Smooth muscle cell (in vitro differentiated cells): Measurements from ENCODE around the gene TRIM37. TPM values are rescaled to one million over a fixed set of nuclear protein-coding genes. Genes with fewer than 3 reads are reported as not detected.
"Not testable (repeated sequence)": the region's sequence is repeated elsewhere in the genome, so short reads cannot be mapped to it uniquely, and the experiment has no call there.

Source experiments
- DNase-seq: peaks from one replicate; lab custom pipeline; 2025; ENCODE audit not compliant: unreplicated experiment; lab: John Stamatoyannopoulos, UW
- H2AFZ ChIP-seq: fragments of 200-600 bp; sonication (generic); 2 replicates; pipeline ENCODE4 v1.6.0; 2016; ENCODE audit warnings: antibody characterized with exemption, low read depth, mild to moderate bottlenecking
- H3F3A ChIP-seq: fragments of 200-600 bp; sonication (generic); 2 replicates; pipeline ENCODE4 v1.6.0; 2017; ENCODE audit warnings: antibody characterized with exemption, low read depth
- H3K27ac ChIP-seq: fragments of 200-600 bp; sonication (generic); 2 replicates; pipeline ENCODE4 v1.5.1; 2016; ENCODE audit warnings: low read depth, mild to moderate bottlenecking
- H3K27me3 ChIP-seq: fragments of 200-600 bp; sonication (generic); 2 replicates; pipeline ENCODE4 v1.6.1; 2016; ENCODE audit warnings: low read depth, mild to moderate bottlenecking
- H3K36me3 ChIP-seq: fragments of 200-600 bp; sonication (generic); 2 replicates; pipeline ENCODE4 v1.5.1; 2016; ENCODE audit warnings: low read depth
- H3K4me1 ChIP-seq: fragments of 200-600 bp; sonication (generic); 2 replicates; pipeline ENCODE4 v1.5.1; 2016; ENCODE audit warnings: low read depth
- H3K4me2 ChIP-seq: fragments of 200-600 bp; sonication (generic); 2 replicates; pipeline ENCODE4 v1.6.0; 2016; ENCODE audit warnings: mild to moderate bottlenecking
- H3K4me3 ChIP-seq: fragments of 200-600 bp; sonication (generic); 2 replicates; pipeline ENCODE4 v1.5.1; 2016; ENCODE audit warnings: mild to moderate bottlenecking
- H3K79me2 ChIP-seq: fragments of 200-600 bp; sonication (generic); 2 replicates; pipeline ENCODE4 v1.6.0; 2016; ENCODE audit warnings: low read depth, mild to moderate bottlenecking
- H3K9ac ChIP-seq: fragments of 200-600 bp; sonication (generic); 2 replicates; pipeline ENCODE4 v1.6.0; 2016; ENCODE audit warnings: low read depth
- H3K9me3 ChIP-seq: fragments of 200-600 bp; sonication (generic); replicated peaks from 2 replicates; pipeline ENCODE4 v1.5.1; 2016; ENCODE audit warnings: low read depth
- H4K20me1 ChIP-seq: fragments of 200-600 bp; sonication (generic); 2 replicates; pipeline ENCODE4 v1.6.0; 2016; ENCODE audit warnings: low read depth
- WGBS: methylation state at CpG from one replicate; pipeline ENCODE4 v1.1.7; 2016; ENCODE audit warnings: low lambda C conversion rate; 5-methylcytosine and 5-hydroxymethylcytosine counted together
- polyA plus RNA-seq: library from polyadenylated mRNA; unstranded; fragments of >200 nt; fragmentation: Nextera tagmentation; extraction: Ambion mirVana; gene quantifications from 2 replicates; pipeline ENCODE4 v1.2.1, GENCODE V29; 2016
- total RNA-seq: library from RNA; depleted of rRNA; stranded (reverse); fragments of >200 nt; gene quantifications from 2 replicates; pipeline ENCODE4 v1.2.3, GENCODE V29; 2014
- TF ChIP-seq, protein P1 (sequence below): fragments of 200-600 bp; sonication (generic); IDR thresholded peaks from 2 replicates; pipeline ENCODE4 v1.5.1; 2017; ENCODE audit warnings: borderline replicate concordance, mild to moderate bottlenecking, antibody characterized with exemption; ENCODE audit not compliant: insufficient read depth, poor library complexity, severe bottlenecking

Gene TRIM37
- total and polyA plus RNA-seq, 2 experiments from 2014 or later: 8.0 to 16.5 TPM

DNA sequence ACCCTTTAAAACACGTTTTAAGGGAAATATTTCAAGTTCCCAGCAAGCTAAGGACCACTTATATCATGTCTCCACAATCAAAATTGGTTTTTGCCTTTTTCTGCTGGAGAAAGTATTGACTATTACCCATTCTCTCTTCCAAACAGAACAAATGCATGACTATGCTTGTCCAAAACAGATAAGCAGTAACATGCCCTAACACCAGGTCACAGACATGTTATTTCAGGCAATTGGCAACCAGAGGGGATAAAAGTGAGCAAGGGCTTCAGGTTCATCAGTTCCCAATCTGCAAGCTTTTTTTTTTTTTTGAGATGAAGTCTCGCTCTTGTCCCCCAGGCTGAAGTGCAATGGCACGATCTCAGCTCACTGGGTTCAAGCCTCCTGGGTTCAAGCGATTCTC, 33.3 kb upstream of the TRIM37 start:
- H3K79me2 ChIP-seq: peaks cover 96% of the 10 kb centered on the region
- no peak overlapping the region for H3K27ac ChIP-seq

DNA sequence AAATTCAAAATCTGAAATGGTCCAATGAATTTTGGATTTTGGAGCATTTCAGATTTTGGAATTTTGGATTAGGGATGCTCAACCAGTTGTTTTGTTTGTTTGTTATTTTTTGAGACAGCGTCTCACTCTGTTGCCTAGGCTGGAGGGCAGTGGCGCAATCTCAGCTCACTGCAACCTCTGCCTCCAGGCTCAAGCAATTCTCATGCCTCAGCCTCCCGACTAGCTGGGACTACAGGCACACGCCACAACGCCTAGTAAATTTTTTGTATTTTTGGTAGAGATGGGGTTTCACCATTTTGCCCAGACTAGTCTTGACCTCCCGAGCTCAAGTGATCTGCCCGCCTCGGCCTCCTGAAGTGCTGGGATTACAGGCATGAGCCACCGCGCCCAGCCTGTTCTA, 31.7 kb upstream of the TRIM37 start:
- not testable (repeated sequence) for H3K9me3 ChIP-seq, H2AFZ ChIP-seq, H3K4me1 ChIP-seq, H3K4me3 ChIP-seq, H3F3A ChIP-seq, H3K9ac ChIP-seq, H3K27ac ChIP-seq, H3K36me3 ChIP-seq, H3K4me2 ChIP-seq, H3K27me3 ChIP-seq, DNase-seq
- 92% methylated on average over 10 of the region's 10 CpGs for WGBS
- H3K79me2 ChIP-seq: peaks cover 96% of the 10 kb centered on the region
- H4K20me1 ChIP-seq: peaks cover 70% of the 10 kb centered on the region

More for the DNA sequence above, 33.3 kb upstream of the TRIM37 start:
- H4K20me1 ChIP-seq: peaks cover 64% of the 10 kb centered on the region
- no peaks in the 10 kb centered on the region for H3K9me3 ChIP-seq
- H3K4me3 ChIP-seq: no peak overlapping the region
- no peak overlapping the region for H2AFZ ChIP-seq
- H3K4me2 ChIP-seq: no peak overlapping the region
- no peaks in the 10 kb centered on the region for H3K4me1 ChIP-seq
- H3K36me3 ChIP-seq: no peaks in the 10 kb centered on the region
- DNase-seq: no peak
- H3K9ac ChIP-seq: no peak overlapping the region
- 98% methylated on average over 4 of the region's 4 CpGs for WGBS
- no peaks in the 10 kb centered on the region for H3F3A ChIP-seq
- TF ChIP-seq, protein P1, sequence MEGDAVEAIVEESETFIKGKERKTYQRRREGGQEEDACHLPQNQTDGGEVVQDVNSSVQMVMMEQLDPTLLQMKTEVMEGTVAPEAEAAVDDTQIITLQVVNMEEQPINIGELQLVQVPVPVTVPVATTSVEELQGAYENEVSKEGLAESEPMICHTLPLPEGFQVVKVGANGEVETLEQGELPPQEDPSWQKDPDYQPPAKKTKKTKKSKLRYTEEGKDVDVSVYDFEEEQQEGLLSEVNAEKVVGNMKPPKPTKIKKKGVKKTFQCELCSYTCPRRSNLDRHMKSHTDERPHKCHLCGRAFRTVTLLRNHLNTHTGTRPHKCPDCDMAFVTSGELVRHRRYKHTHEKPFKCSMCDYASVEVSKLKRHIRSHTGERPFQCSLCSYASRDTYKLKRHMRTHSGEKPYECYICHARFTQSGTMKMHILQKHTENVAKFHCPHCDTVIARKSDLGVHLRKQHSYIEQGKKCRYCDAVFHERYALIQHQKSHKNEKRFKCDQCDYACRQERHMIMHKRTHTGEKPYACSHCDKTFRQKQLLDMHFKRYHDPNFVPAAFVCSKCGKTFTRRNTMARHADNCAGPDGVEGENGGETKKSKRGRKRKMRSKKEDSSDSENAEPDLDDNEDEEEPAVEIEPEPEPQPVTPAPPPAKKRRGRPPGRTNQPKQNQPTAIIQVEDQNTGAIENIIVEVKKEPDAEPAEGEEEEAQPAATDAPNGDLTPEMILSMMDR: no peak
- no peaks in the 10 kb centered on the region for H3K27me3 ChIP-seq

DNA sequence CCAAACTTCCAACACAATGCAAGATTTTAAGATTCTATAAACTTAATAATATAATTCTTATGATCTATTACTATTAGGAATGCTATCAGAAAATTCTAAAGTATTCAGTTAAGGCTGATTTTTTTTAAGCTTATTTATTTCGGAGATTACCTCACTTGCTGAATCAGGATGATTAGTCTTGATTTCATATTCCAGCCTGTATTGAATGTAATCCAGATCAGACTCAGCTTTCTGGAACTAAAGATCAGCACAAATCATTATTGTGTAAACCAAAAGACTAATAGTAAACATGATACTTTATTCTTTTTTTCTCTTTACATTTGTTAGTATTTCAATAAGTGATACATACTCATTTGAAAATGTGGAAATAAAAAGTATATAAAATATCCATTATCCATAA, 24.5 kb upstream of the TRIM37 start:
- TF ChIP-seq, protein P1: no peak
- no peaks in the 10 kb centered on the region for H3K27me3 ChIP-seq
- H3K9me3 ChIP-seq: no peaks in the 10 kb centered on the region
- no peak overlapping the region for H3K27ac ChIP-seq
- H3K36me3 ChIP-seq: no peaks in the 10 kb centered on the region
- peaks cover 40% of the 10 kb centered on the region for H4K20me1 ChIP-seq
- H3K4me1 ChIP-seq: no peaks in the 10 kb centered on the region
- peaks cover 49% of the 10 kb centered on the region for H3K79me2 ChIP-seq
- H3K9ac ChIP-seq: no peak overlapping the region
- no peak for DNase-seq
- WGBS: 96% methylated on average over 1 of the region's 1 CpG
- H3F3A ChIP-seq: no peaks in the 10 kb centered on the region
- no peak overlapping the region for H3K4me2 ChIP-seq
- no peak overlapping the region for H2AFZ ChIP-seq
- no peak overlapping the region for H3K4me3 ChIP-seq

DNA sequence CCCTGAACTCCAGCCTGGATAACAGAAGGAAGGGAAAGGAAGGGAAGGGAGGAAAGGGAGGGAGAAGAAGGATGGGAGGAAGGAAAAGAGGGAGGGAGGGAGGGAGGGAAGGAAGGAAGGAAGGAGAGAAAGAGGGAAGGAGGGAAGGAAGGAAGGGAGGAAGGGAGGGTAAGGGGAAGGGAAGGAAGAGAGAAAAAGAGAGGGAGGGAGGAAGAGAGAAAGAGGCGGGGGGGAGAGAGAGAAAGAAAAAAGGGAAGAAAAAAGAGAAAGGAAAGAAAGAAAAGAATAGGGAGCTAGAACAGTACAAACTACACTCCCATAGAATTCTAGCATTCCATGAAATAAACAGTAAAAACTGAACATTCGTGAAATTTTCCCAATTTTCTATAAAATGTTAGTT, 23.1 kb upstream of the TRIM37 start:
- no peaks in the 10 kb centered on the region for H3K27me3 ChIP-seq
- no peak overlapping the region for H3K9ac ChIP-seq
- peaks cover 37% of the 10 kb centered on the region for H3K79me2 ChIP-seq
- H3F3A ChIP-seq: no peaks in the 10 kb centered on the region
- H3K4me1 ChIP-seq: no peaks in the 10 kb centered on the region
- 82% methylated on average over 2 of the region's 2 CpGs for WGBS
- no peaks in the 10 kb centered on the region for H3K36me3 ChIP-seq
- no peak overlapping the region for H2AFZ ChIP-seq
- H3K4me3 ChIP-seq: no peak overlapping the region
- TF ChIP-seq, protein P1: no peak
- H3K4me2 ChIP-seq: no peak overlapping the region
- no peaks in the 10 kb centered on the region for H3K9me3 ChIP-seq
- no peak overlapping the region for H3K27ac ChIP-seq
- H4K20me1 ChIP-seq: peaks cover 34% of the 10 kb centered on the region
- DNase-seq: no peak
